Panc1 (cell line): Measurements from ENCODE around the gene STPG4. TPM values are rescaled to one million over a fixed set of nuclear protein-coding genes. Genes with fewer than 3 reads are reported as not detected.

Experiments
- ATAC-seq: fragments of 200-7000 bp; cut with Tn5 transposase; 2 replicates; pipeline ENCODE4 v1.9.1; 2020; ENCODE audit warnings: mild to moderate bottlenecking, moderate library complexity
- BruUV-seq: library from RNA; stranded (reverse); fragments of 400-500 nt; replicated peaks from 2 replicates; lab custom pipeline; 2021; lab: Mats Ljungman, UMichigan
- CTCF ChIA-PET: fragments of 300-600 bp; sonication (Branson Sonifier 250); formaldehyde crosslinking; loops from one replicate; lab custom pipeline; 2022; ENCODE audit warnings: antibody characterized with exemption; lab: Charles Lee
- POLR2A ChIA-PET: fragments of 300-600 bp; sonication (Branson Sonifier 250); formaldehyde crosslinking; loops from one replicate; lab custom pipeline; 2022; ENCODE audit warnings: antibody characterized with exemption; lab: Charles Lee
- DNase-seq: peaks from one replicate; pipeline ENCODE4 v3.0.0-alpha.2; 2010; ENCODE audit warnings: low read depth, low spot score
- H3K27ac ChIP-seq: 2 replicates; pipeline ENCODE4 v1.5.1; 2011; ENCODE audit warnings: mild to moderate bottlenecking, low read length, inconsistent platforms
- H3K27me3 ChIP-seq: fragments of 200-500 bp; sonication (Bioruptor generic); 2 replicates; pipeline ENCODE4 v1.6.0; 2014; ENCODE audit warnings: low read length, inconsistent platforms; ENCODE audit not compliant: control insufficient read depth, insufficient read depth
- H3K36me3 ChIP-seq: fragments of 200-500 bp; sonication (Bioruptor generic); 2 replicates; pipeline ENCODE4 v1.5.1; 2014; ENCODE audit warnings: inconsistent platforms, mild to moderate bottlenecking, low read length, moderate library complexity; ENCODE audit not compliant: control insufficient read depth, insufficient read depth
- H3K4me1 ChIP-seq: 2 replicates; pipeline ENCODE4 v1.5.1; 2011; ENCODE audit warnings: inconsistent platforms, mild to moderate bottlenecking, low read length, moderate library complexity; ENCODE audit not compliant: control insufficient read depth, insufficient read depth
- H3K4me3 ChIP-seq, 2 experiments: 2 replicates each; pipeline ENCODE4 v1.5.1; 2011 to 2012; ENCODE audit warnings: low read depth in 2 of 2, low read length in 2 of 2, mild to moderate bottlenecking in 2 of 2, inconsistent platforms in 1 of 2, moderate library complexity in 1 of 2
- H3K9me3 ChIP-seq: fragments of 200-500 bp; sonication (Bioruptor generic); 2 replicates; pipeline ENCODE4 v1.5.1; 2014; ENCODE audit warnings: low read depth, mild to moderate bottlenecking, inconsistent platforms, low read length, moderate library complexity; ENCODE audit not compliant: control insufficient read depth, insufficient read depth
- CTCF ChIP-seq: fragments of 450-650 bp; IDR thresholded peaks from 2 replicates; pipeline ENCODE4 v1.5.1; 2017; ENCODE audit warnings: mild to moderate bottlenecking
- POLR2AphosphoS5 ChIP-seq: IDR thresholded peaks from 2 replicates; pipeline ENCODE4 v1.6.1; 2012; ENCODE audit warnings: mild to moderate bottlenecking, low read depth, low read length, moderate library complexity
- REST ChIP-seq, 2 experiments: IDR thresholded peaks; 2 replicates each; pipeline ENCODE4 v1.6.1; 2011 to 2012; ENCODE audit warnings: low read depth in 2 of 2, control low read depth in 1 of 2, low read length in 1 of 2, mild to moderate bottlenecking in 1 of 2, moderate library complexity in 1 of 2; ENCODE audit not compliant: insufficient read depth in 1 of 2
- SIN3A ChIP-seq: IDR thresholded peaks from 2 replicates; pipeline ENCODE4 v1.6.1; 2012; ENCODE audit warnings: low read depth, mild to moderate bottlenecking, low read length, moderate library complexity, borderline replicate concordance; ENCODE audit not compliant: insufficient read depth
- TCF7L2 ChIP-seq: IDR thresholded peaks from 2 replicates; pipeline ENCODE4 v1.6.1; 2011; ENCODE audit warnings: mild to moderate bottlenecking, low read depth, low read length, inconsistent platforms
- in situ Hi-C: cut with HindIII; loops from 2 replicates; pipeline ENCODE4 v1.10.0; 2016; ENCODE audit warnings: low sequenced_read_pairs, low pct_unique_long_range_greater_than_20kb
- intact Hi-C: fragments of 100-400 bp; cut with micrococcal nuclease; formaldehyde crosslinking; loops from one replicate; pipeline ENCODE4 v1.10.0; 2022; ENCODE audit not compliant: unreplicated experiment
- total RNA-seq: library from RNA; stranded (reverse); gene quantifications from one replicate; pipeline ENCODE4 v1.2.1, GENCODE V29; 2021; ENCODE audit not compliant: unreplicated experiment

The STPG4 gene
- total RNA-seq, 1 experiment from 2014 or later = 0.36 TPM

- in situ Hi-C loops (no loop called here), intact Hi-C loops (no loop called here)
- ChIA-PET POLR2A (no interaction called here), CTCF (no interaction called here)
- peak; percentile 48 for ATAC-seq
- BruUV-seq = no TSS peak
- Histone ChIP-seq H3K4me1 (peaks cover 14% of the 10 kb centered on the region; the same call in 1 of the 2 replicates), H3K27me3 (no peaks in the 10 kb centered on the region), H3K27ac (no peak overlapping the region), H3K4me3 (no peak overlapping the region), H3K36me3 (no peaks in the 10 kb centered on the region), H3K9me3 (no peaks in the 10 kb centered on the region)
- DNase-seq = no peak
- no peak for TF ChIP-seq TCF7L2
- no peak for TF ChIP-seq POLR2AphosphoS5
- no peak for TF ChIP-seq SIN3A
These were observed 98.0 kb downstream of the STPG4 start for GRCh38 chr2:47056868-47057686.

DNA sequence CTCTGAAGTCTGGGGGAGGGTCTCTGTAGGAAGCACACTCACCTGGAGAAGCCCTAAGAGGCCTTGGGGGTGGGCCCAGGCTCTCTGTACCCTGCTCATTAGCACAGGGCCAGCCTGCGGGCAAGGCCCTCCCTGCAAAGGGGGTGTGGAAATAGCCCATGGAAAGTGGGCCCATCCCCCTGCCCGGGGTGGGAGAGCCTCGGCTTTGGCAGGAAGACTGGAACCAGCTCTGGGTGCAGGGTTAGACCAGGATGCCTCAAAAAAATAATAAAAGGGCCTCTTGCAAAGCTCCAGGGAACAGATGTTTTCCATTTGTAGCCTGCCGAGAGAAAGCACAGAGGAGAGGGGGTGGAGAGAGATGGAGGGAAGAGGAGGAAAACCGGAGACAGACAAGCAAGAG, 98.7 kb downstream of the STPG4 start:
- no peak for TF ChIP-seq TCF7L2
- TF ChIP-seq SIN3A = no peak
- no peak for TF ChIP-seq CTCF
- no peak for TF ChIP-seq REST (IDR thresholded peaks at IDR 0.05; ENCODE audit: insufficient read depth in 1 of 2, low read depth in 2 of 2, low read length in 1 of 2)
- no peak for TF ChIP-seq POLR2AphosphoS5
- ChIA-PET CTCF (no interaction called here), POLR2A (no interaction called here)
- Histone ChIP-seq H3K4me3 (no peak overlapping the region), H3K9me3 (no peaks in the 10 kb centered on the region), H3K27me3 (no peaks in the 10 kb centered on the region), H3K4me1 (peaks cover 14% of the 10 kb centered on the region; the same call in 1 of the 2 replicates), H3K27ac (no peak overlapping the region), H3K36me3 (no peaks in the 10 kb centered on the region)
- DNase-seq = no peak
- no TSS peak for BruUV-seq
- intact Hi-C loops = no loop called here
- ATAC-seq = no peak
- in situ Hi-C loops = no loop called here

DNA sequence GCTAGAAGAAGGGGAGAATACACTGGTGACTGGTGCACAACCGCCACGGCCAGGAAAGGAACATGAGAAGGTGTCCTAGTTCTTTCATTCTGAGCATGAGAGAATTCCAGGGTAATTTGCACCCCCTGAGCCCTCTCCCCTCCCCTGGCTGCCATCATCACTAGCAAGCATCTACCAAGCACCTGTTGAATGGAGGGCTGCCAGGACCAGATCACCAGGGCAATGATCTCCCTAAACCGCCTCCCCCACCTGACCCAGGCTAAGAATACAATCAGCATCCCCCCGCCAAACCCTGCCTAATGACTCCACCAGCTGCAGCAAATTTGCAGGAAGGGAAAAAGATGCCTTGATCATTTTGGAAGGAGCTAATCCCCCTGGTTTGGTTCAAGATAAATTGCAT, 100.2 kb downstream of the STPG4 start:
- no TSS peak for BruUV-seq
- H3K4me1 ChIP-seq = peaks cover 16% of the 10 kb centered on the region; the same call in 1 of the 2 replicates

More for the DNA sequence above, 100.2 kb downstream of the STPG4 start:
- ChIA-PET POLR2A (no interaction called here), CTCF (no interaction called here)
- Histone ChIP-seq H3K9me3 (no peaks in the 10 kb centered on the region), H3K27ac (no peak overlapping the region), H3K4me3 (no peak overlapping the region), H3K27me3 (no peaks in the 10 kb centered on the region), H3K36me3 (no peaks in the 10 kb centered on the region)
- no peak for ATAC-seq
- no peak for DNase-seq
- in situ Hi-C loops (no loop called here), intact Hi-C loops (no loop called here)
- TF ChIP-seq REST (IDR thresholded peaks at IDR 0.05; ENCODE audit: insufficient read depth in 1 of 2, low read depth in 2 of 2, low read length in 1 of 2) = no peak
- TF ChIP-seq SIN3A = no peak
- TF ChIP-seq CTCF = no peak
- no peak for TF ChIP-seq POLR2AphosphoS5
- TF ChIP-seq TCF7L2 = no peak
